Spleen (tissue), 11 donors: Measurements from ENCODE around the gene TBC1D16. TPM values are rescaled to one million over a fixed set of nuclear protein-coding genes. Genes with fewer than 3 reads are reported as not detected.

Source experiments
- DNase-seq: peaks from one replicate; pipeline ENCODE4 v3.0.0-alpha.2; 2020
- H3K27ac ChIP-seq, 8 donors: fragments of 200-600 bp; sonication (generic) in 7 of 8; 1 replicate in 4 of 8; 2 replicates in 4 of 8; pipeline versions ENCODE4 v1.5.0 to v1.8.0; 2016 to 2021; ENCODE audit warnings: inconsistent platforms in 4 of 8, mild to moderate bottlenecking in 4 of 8, moderate library complexity in 1 of 8
- H3K27me3 ChIP-seq, 7 donors: fragments of 200-600 bp; sonication (generic) in 6 of 7; replicated peaks in 1 of 7; 1 replicate in 4 of 7; 2 replicates in 3 of 7; pipeline versions ENCODE4 v1.5.0 to v1.8.0; 2016 to 2021; ENCODE audit warnings: inconsistent platforms in 3 of 7, mild to moderate bottlenecking in 1 of 7
- H3K36me3 ChIP-seq, 6 donors: fragments of 200-600 bp; sonication (generic) in 5 of 6; 1 replicate in 4 of 6; 2 replicates in 2 of 6; pipeline versions ENCODE4 v1.5.0 to v1.8.0; 2016 to 2021; ENCODE audit warnings: inconsistent platforms in 2 of 6
- H3K4me1 ChIP-seq, 6 donors: fragments of 200-600 bp; sonication (generic) in 5 of 6; 1 replicate in 3 of 6; 2 replicates in 3 of 6; pipeline versions ENCODE4 v1.5.0 to v1.8.0; 2016 to 2021; ENCODE audit warnings: inconsistent platforms in 3 of 6
- H3K4me3 ChIP-seq, 8 donors: fragments of 200-600 bp; sonication (generic) in 7 of 8; 1 replicate in 4 of 8; 2 replicates in 4 of 8; pipeline versions ENCODE4 v1.5.0 to v1.8.0; 2016 to 2021; ENCODE audit warnings: inconsistent platforms in 4 of 8, mild to moderate bottlenecking in 4 of 8, moderate library complexity in 2 of 8
- H3K9me3 ChIP-seq, 8 donors: fragments of 200-600 bp; sonication (generic) in 7 of 8; 1 replicate in 4 of 8; 2 replicates in 4 of 8; pipeline versions ENCODE4 v1.5.0 to v1.8.0; 2016 to 2021; ENCODE audit warnings: inconsistent platforms in 4 of 8
- CTCF ChIP-seq, 11 experiments: fragments of 200-600 bp in 7 of 11; fragments of 450-650 bp in 4 of 11; sonication (generic) in 4 of 11; IDR thresholded peaks in 8 of 11; conservative IDR thresholded peaks in 3 of 11; 1 replicate in 7 of 11; 2 replicates in 4 of 11; pipeline versions ENCODE4 v1.4.0 to v1.8.0; 2016 to 2021; ENCODE audit warnings: antibody characterized with exemption in 11 of 11, inconsistent platforms in 4 of 11, mild to moderate bottlenecking in 1 of 11
- POLR2A ChIP-seq, 3 donors: fragments of 450-650 bp; IDR thresholded peaks; one replicate each; pipeline ENCODE4 v1.5.1; 2017; ENCODE audit warnings: antibody characterized with exemption in 3 of 3, mild to moderate bottlenecking in 1 of 3
- POLR2AphosphoS5 ChIP-seq, 3 donors: sonication (generic); formaldehyde crosslinking; IDR thresholded peaks; one replicate each; pipeline ENCODE4 v1.5.1; 2017; ENCODE audit warnings: antibody characterized with exemption in 3 of 3
- WGBS, 5 donors: extraction: QIAGEN DNeasy Blood & Tissue Kit in 3 of 5; methylation state at CpG; one replicate each; pipeline versions ENCODE4 v1.1.5 to v1.1.7; 2013 to 2018; 5-methylcytosine and 5-hydroxymethylcytosine counted together
- intact Hi-C: fragments of 100-400 bp; cut with DNase I; formaldehyde crosslinking; loops from one replicate; pipeline ENCODE4 v1.15.0; 2023; ENCODE audit warnings: low total_unique reads
- polyA plus RNA-seq, 3 donors: library from polyadenylated mRNA; stranded (reverse); fragments of 200-250 nt; gene quantifications; one replicate each; pipeline ENCODE4 v1.2.1, GENCODE V29; 2013
- total RNA-seq, 7 donors: library from RNA; depleted of rRNA in 3 of 7; stranded (reverse); fragments of >200 nt in 3 of 7; fragmentation: NEBNext Ultra II Directional in 4 of 7; extraction: Animal tissue kit (Norgen Biotek cat#: 25700) in 4 of 7; gene quantifications; one replicate each; pipeline versions ENCODE4 v1.1.0 to v1.2.1, GENCODE V29; 2016 to 2021
- donor health status: healthy with polysubstance abuse.
- donor health status: DM: no; HTN: no; CAD: no; lungs with moderate emphysema.
- donor health status: DM: no; HTN: no; CAD: no.
- donor health status: Bipolar disorder and iron deficiency.
- donor health status: healthy.
- donor health status: DM: no; HTN: no; CAD: no.
- donor health status: DM: yes; HTN: yes; CAD: no.

The TBC1D16 gene
- total and polyA plus RNA-seq, 10 donors, result 1.3 to 33.6 (median 15.7) TPM

GRCh38 chr17:79923974-79924638, 111.6 kb downstream of the TBC1D16 start:
- Histone ChIP-seq H3K4me3 (no peak overlapping the region), H3K9me3 (no peaks in the 10 kb centered on the region), H3K27me3 (peaks cover 0 to 92% (median 10%) of the 10 kb centered on the region in 7 donors), H3K27ac (no peak overlapping the region), H3K36me3 (no peaks in the 10 kb centered on the region), H3K4me1 (peaks cover 0 to 67% (median 28%) of the 10 kb centered on the region in 6 donors)
- 69 to 84% (median 79%) methylated on average over 13 to 16 of the region's 16 CpGs for WGBS, 5 donors
- no peak for TF ChIP-seq POLR2AphosphoS5 (IDR thresholded peaks at IDR 0.05)
- TF ChIP-seq CTCF (IDR thresholded peaks at IDR 0.05 in 8 of 11, conservative IDR thresholded peaks at IDR 0.05 in 3 of 11), result peak in 6 of 11 experiments; percentile 9 to 52 (median 32)
- intact Hi-C loops, result no loop called here
- no peak for DNase-seq

GRCh38 chr17:79922798-79923197, 112.9 kb downstream of the TBC1D16 start:
- DNase-seq, result no peak
- Histone ChIP-seq H3K4me1 (peaks cover 4 to 80% (median 35%) of the 10 kb centered on the region in 6 donors), H3K36me3 (no peaks in the 10 kb centered on the region), H3K4me3 (no peak overlapping the region), H3K27ac (no peak overlapping the region), H3K27me3 (peaks cover 0 to 86% (median 3%) of the 10 kb centered on the region in 7 donors), H3K9me3 (no peaks in the 10 kb centered on the region)
- intact Hi-C loops, result no loop called here
- WGBS, 5 donors, result 74 to 95% (median 87%) methylated on average over 12 of the region's 12 CpGs
- TF ChIP-seq POLR2AphosphoS5 (IDR thresholded peaks at IDR 0.05), result no peak
- no peak for TF ChIP-seq CTCF (IDR thresholded peaks at IDR 0.05 in 8 of 11, conservative IDR thresholded peaks at IDR 0.05 in 3 of 11)
- TF ChIP-seq POLR2A (IDR thresholded peaks at IDR 0.05), result no peak

- intact Hi-C loops, result no loop called here
Measured at GRCh38 chr17:79922116-79922601, 113.5 kb downstream of the TBC1D16 start.

GRCh38 chr17:79921411-79922115, 114.1 kb downstream of the TBC1D16 start:
- no peaks in the 10 kb centered on the region for H3K9me3 ChIP-seq
- H3K36me3 ChIP-seq, result no peaks in the 10 kb centered on the region
- H3K27me3 ChIP-seq, result peaks cover 0 to 82% (median 3%) of the 10 kb centered on the region in 7 donors
- H3K4me3 ChIP-seq, result peak overlapping the region in 1 of 8 donors; percentile 22
- no peak for DNase-seq
- intact Hi-C loops, result no loop called here
- TF ChIP-seq POLR2A (IDR thresholded peaks at IDR 0.05) (no peak), CTCF (IDR thresholded peaks at IDR 0.05 in 8 of 11, conservative IDR thresholded peaks at IDR 0.05 in 3 of 11) (no peak), POLR2AphosphoS5 (IDR thresholded peaks at IDR 0.05) (no peak)
- peak overlapping the region in 1 of 8 donors; percentile 43 for H3K27ac ChIP-seq
- peaks cover 4 to 72% (median 31%) of the 10 kb centered on the region in 6 donors for H3K4me1 ChIP-seq
- WGBS, 5 donors, result 59 to 75% (median 64%) methylated on average over 27 to 28 of the region's 28 CpGs

More at GRCh38 chr17:79922116-79922601, 113.5 kb downstream of the TBC1D16 start:
- peak overlapping the region in 1 of 8 donors; percentile 22 for H3K4me3 ChIP-seq
- TF ChIP-seq POLR2AphosphoS5 (IDR thresholded peaks at IDR 0.05), result no peak
- H3K9me3 ChIP-seq, result no peaks in the 10 kb centered on the region
- no peak overlapping the region for H3K27ac ChIP-seq
- peaks cover 0 to 82% (median 3%) of the 10 kb centered on the region in 7 donors for H3K27me3 ChIP-seq
- DNase-seq, result no peak
- no peaks in the 10 kb centered on the region for H3K36me3 ChIP-seq
- whole genome bisulfite sequencing, 5 donors, result 50 to 66% (median 53%) methylated on average over 18 of the region's 18 CpGs
- peaks cover 4 to 78% (median 35%) of the 10 kb centered on the region in 6 donors for H3K4me1 ChIP-seq
